Measurements from ENCODE around the gene CDY1B.
"Not testable (repeated sequence)": the region's sequence is repeated elsewhere in the genome, so short reads cannot be mapped to it uniquely, and the experiment has no call there.

Gene CDY1B

GRCh38 chrY:24047919-24048318, at the start of gene CDY1B:
Gene CDY1B, minus strand, starts transcription at chrY:24048019. Its CDS starts 331 bp downstream, at chrY:24047688.
- not testable (repeated sequence) for H3K4me3 ChIP-seq (ENCODE audit: low read length); H3F3A ChIP-seq (ENCODE audit: control insufficient read depth, insufficient read depth); H3K9me3 ChIP-seq (ENCODE audit: control insufficient read depth, insufficient read depth, low read length); H3K27me3 ChIP-seq (ENCODE audit: control insufficient read depth, low read length); H3K9me2 ChIP-seq (replicated peaks; ENCODE audit: control insufficient read depth, low read length); H3K36me3 ChIP-seq (ENCODE audit: control insufficient read depth, low read length); H3K4me1 ChIP-seq (ENCODE audit: control insufficient read depth, low read length); H3K4me2 ChIP-seq (ENCODE audit: low read length); H4K20me1 ChIP-seq (ENCODE audit: control insufficient read depth, insufficient read depth, low read depth, low read length); H3K27ac ChIP-seq (ENCODE audit: low read depth, low read length); H3K79me2 ChIP-seq (ENCODE audit: control insufficient read depth, low read length)

- not testable (repeated sequence) for H3K9me2 ChIP-seq (replicated peaks; ENCODE audit: control insufficient read depth, low read length); H3K4me3 ChIP-seq (ENCODE audit: low read length); H3K79me2 ChIP-seq (ENCODE audit: control insufficient read depth, low read length); H3K9me3 ChIP-seq (ENCODE audit: control insufficient read depth, insufficient read depth, low read length); H3F3A ChIP-seq (ENCODE audit: control insufficient read depth, insufficient read depth); H3K4me2 ChIP-seq (ENCODE audit: low read length); H3K36me3 ChIP-seq (ENCODE audit: control insufficient read depth, low read length); H4K20me1 ChIP-seq (ENCODE audit: control insufficient read depth, insufficient read depth, low read depth, low read length); H3K27ac ChIP-seq (ENCODE audit: low read depth, low read length); H3K4me1 ChIP-seq (ENCODE audit: control insufficient read depth, low read length); H3K27me3 ChIP-seq (ENCODE audit: control insufficient read depth, low read length)
Observed at GRCh38 chrY:24049525-24049924, 1.7 kb upstream of the CDY1B start.

- not testable (repeated sequence) for H3K9me2 ChIP-seq (replicated peaks; ENCODE audit: control insufficient read depth, low read length); H3K79me2 ChIP-seq (ENCODE audit: control insufficient read depth, low read length); H3K36me3 ChIP-seq (ENCODE audit: control insufficient read depth, low read length); H4K20me1 ChIP-seq (ENCODE audit: control insufficient read depth, insufficient read depth, low read depth, low read length); H3K4me1 ChIP-seq (ENCODE audit: control insufficient read depth, low read length); H3K27ac ChIP-seq (ENCODE audit: low read depth, low read length); H3K4me2 ChIP-seq (ENCODE audit: low read length); H3F3A ChIP-seq (ENCODE audit: control insufficient read depth, insufficient read depth); H3K4me3 ChIP-seq (ENCODE audit: low read length); H3K9me3 ChIP-seq (ENCODE audit: control insufficient read depth, insufficient read depth, low read length); H3K27me3 ChIP-seq (ENCODE audit: control insufficient read depth, low read length)
Observed at GRCh38 chrY:24043209-24043608, 4.6 kb downstream of the CDY1B start.

- H3K36me3 ChIP-seq (ENCODE audit: control insufficient read depth, low read length); H3K9me2 ChIP-seq (replicated peaks; ENCODE audit: control insufficient read depth, low read length); H3K79me2 ChIP-seq (ENCODE audit: control insufficient read depth, low read length); H3K9me3 ChIP-seq (ENCODE audit: control insufficient read depth, insufficient read depth, low read length); H3K4me3 ChIP-seq (ENCODE audit: low read length); H3K27me3 ChIP-seq (ENCODE audit: control insufficient read depth, low read length); H3K4me1 ChIP-seq (ENCODE audit: control insufficient read depth, low read length); H3K27ac ChIP-seq (ENCODE audit: low read depth, low read length); H4K20me1 ChIP-seq (ENCODE audit: control insufficient read depth, insufficient read depth, low read depth, low read length); H3K4me2 ChIP-seq (ENCODE audit: low read length); H3F3A ChIP-seq (ENCODE audit: control insufficient read depth, insufficient read depth): not testable (repeated sequence)
Observed at GRCh38 chrY:24039008-24039718, 8.7 kb downstream of the CDY1B start.

- H4K20me1 ChIP-seq (ENCODE audit: control insufficient read depth, insufficient read depth, low read depth, low read length); H3K27me3 ChIP-seq (ENCODE audit: control insufficient read depth, low read length); H3K79me2 ChIP-seq (ENCODE audit: control insufficient read depth, low read length); H3F3A ChIP-seq (ENCODE audit: control insufficient read depth, insufficient read depth); H3K36me3 ChIP-seq (ENCODE audit: control insufficient read depth, low read length); H3K9me2 ChIP-seq (replicated peaks; ENCODE audit: control insufficient read depth, low read length); H3K4me2 ChIP-seq (ENCODE audit: low read length); H3K27ac ChIP-seq (ENCODE audit: low read depth, low read length); H3K4me3 ChIP-seq (ENCODE audit: low read length); H3K4me1 ChIP-seq (ENCODE audit: control insufficient read depth, low read length); H3K9me3 ChIP-seq (ENCODE audit: control insufficient read depth, insufficient read depth, low read length): not testable (repeated sequence)
Observed at GRCh38 chrY:24026212-24027103, 21.4 kb downstream of the CDY1B start.
